Measurements from ENCODE around the gene A1CF. TPM values are rescaled to one million over a fixed set of nuclear protein-coding genes. Genes with fewer than 3 reads are reported as not detected.
"Not testable (repeated sequence)": the region's sequence is repeated elsewhere in the genome, so short reads cannot be mapped to it uniquely, and the experiment has no call there.

The A1CF gene
- total RNA-seq, 1 experiment from 2014 or later: not detected

GRCh38 chr10:50908366-50908765 is 22.9 kb upstream of the A1CF start:
- no peaks in the 10 kb centered on the region for H3F3A ChIP-seq (ENCODE audit: insufficient read depth, low read depth)
- H3K27ac ChIP-seq: no peak overlapping the region
- H4K20me1 ChIP-seq (ENCODE audit: insufficient read depth): no peaks in the 10 kb centered on the region
- H3K4me3 ChIP-seq: no peak overlapping the region
- no peaks in the 10 kb centered on the region for H3K79me2 ChIP-seq (ENCODE audit: low read depth)
- intact Hi-C loops (cut with micrococcal nuclease; ENCODE audit: unreplicated experiment): no loop called here
- no peaks in the 10 kb centered on the region for H3K36me3 ChIP-seq (ENCODE audit: low read depth)
- BruUV-seq (replicated peaks): no TSS peak
- H2AFZ ChIP-seq: no peak overlapping the region
- H3K9me2 ChIP-seq (ENCODE audit: insufficient read depth): no peaks in the 10 kb centered on the region
- CTCF ChIA-PET: no interaction called here
- no peak overlapping the region for H3K4me2 ChIP-seq
- H3K4me1 ChIP-seq (replicated peaks; ENCODE audit: insufficient read depth): no peaks in the 10 kb centered on the region
- no peaks in the 10 kb centered on the region for H3K9me3 ChIP-seq (ENCODE audit: insufficient read depth, low read depth)
- POLR2A ChIA-PET (ENCODE audit: unreplicated experiment): no interaction called here
- no peaks in the 10 kb centered on the region for H3K27me3 ChIP-seq (ENCODE audit: insufficient read depth, low read depth)
- TF ChIP-seq CTCF (conservative IDR thresholded peaks at IDR 0.05): no peak
- TF ChIP-seq EZH2 (IDR thresholded peaks at IDR 0.05; ENCODE audit: low read depth): no peak
- DNase-seq: no peak

GRCh38 chr10:50905797-50906196 is 20.4 kb upstream of the A1CF start:
- H3K9me3 ChIP-seq (ENCODE audit: insufficient read depth, low read depth); POLR2A ChIA-PET (ENCODE audit: unreplicated experiment); H3F3A ChIP-seq (ENCODE audit: insufficient read depth, low read depth); H3K4me3 ChIP-seq; intact Hi-C loops (cut with micrococcal nuclease; ENCODE audit: unreplicated experiment); H3K4me1 ChIP-seq (replicated peaks; ENCODE audit: insufficient read depth); CTCF ChIA-PET; H3K9me2 ChIP-seq (ENCODE audit: insufficient read depth); H3K27me3 ChIP-seq (ENCODE audit: insufficient read depth, low read depth); H2AFZ ChIP-seq; BruUV-seq (replicated peaks); H3K4me2 ChIP-seq; H3K36me3 ChIP-seq (ENCODE audit: low read depth); H3K27ac ChIP-seq; DNase-seq; H4K20me1 ChIP-seq (ENCODE audit: insufficient read depth); H3K79me2 ChIP-seq (ENCODE audit: low read depth): not testable (repeated sequence)

- CTCF ChIA-PET: no interaction called here
Observed at GRCh38 chr10:50896721-50897120, 11.3 kb upstream of the A1CF start.

More at GRCh38 chr10:50896721-50897120, 11.3 kb upstream of the A1CF start:
- intact Hi-C loops (cut with micrococcal nuclease; ENCODE audit: unreplicated experiment): no loop called here
- Histone ChIP-seq H3K9me3 (ENCODE audit: insufficient read depth, low read depth) (no peaks in the 10 kb centered on the region), H3K27me3 (ENCODE audit: insufficient read depth, low read depth) (no peaks in the 10 kb centered on the region), H3K27ac (no peak overlapping the region), H3K4me1 (replicated peaks; ENCODE audit: insufficient read depth) (no peaks in the 10 kb centered on the region), H3K9me2 (ENCODE audit: insufficient read depth) (0 out of 2 replicates have a peak, but pooled peaks cover 3% of the 10 kb centered on the region), H4K20me1 (ENCODE audit: insufficient read depth) (no peaks in the 10 kb centered on the region), H2AFZ (no peak overlapping the region), H3F3A (ENCODE audit: insufficient read depth, low read depth) (no peaks in the 10 kb centered on the region), H3K4me3 (no peak overlapping the region), H3K79me2 (ENCODE audit: low read depth) (no peaks in the 10 kb centered on the region), H3K36me3 (ENCODE audit: low read depth) (no peaks in the 10 kb centered on the region), H3K4me2 (no peak overlapping the region)
- TF ChIP-seq EZH2 (IDR thresholded peaks at IDR 0.05; ENCODE audit: low read depth) (no peak), CTCF (conservative IDR thresholded peaks at IDR 0.05) (no peak)
- POLR2A ChIA-PET (ENCODE audit: unreplicated experiment): no interaction called here
- BruUV-seq (replicated peaks): no TSS peak
- no peak for DNase-seq
